A549 treated with GW870086 at 1 μM for 4 hours (cell line): Measurements from ENCODE around the gene SLC25A43. TPM values are rescaled to one million over a fixed set of nuclear protein-coding genes. Genes with fewer than 3 reads are reported as not detected.

Experiments
- total RNA-seq: library from RNA; stranded (reverse); fragments of 200-300 nt; extraction: Qiagen RNA extraction; gene quantifications from 5 replicates; pipeline ENCODE4 v1.2.3, GENCODE V29; 2022; ENCODE audit warnings: low read depth

Gene SLC25A43
- total RNA-seq = 26.8 to 35.7 TPM (median 31.4 TPM) in 5 replicates

DNA sequence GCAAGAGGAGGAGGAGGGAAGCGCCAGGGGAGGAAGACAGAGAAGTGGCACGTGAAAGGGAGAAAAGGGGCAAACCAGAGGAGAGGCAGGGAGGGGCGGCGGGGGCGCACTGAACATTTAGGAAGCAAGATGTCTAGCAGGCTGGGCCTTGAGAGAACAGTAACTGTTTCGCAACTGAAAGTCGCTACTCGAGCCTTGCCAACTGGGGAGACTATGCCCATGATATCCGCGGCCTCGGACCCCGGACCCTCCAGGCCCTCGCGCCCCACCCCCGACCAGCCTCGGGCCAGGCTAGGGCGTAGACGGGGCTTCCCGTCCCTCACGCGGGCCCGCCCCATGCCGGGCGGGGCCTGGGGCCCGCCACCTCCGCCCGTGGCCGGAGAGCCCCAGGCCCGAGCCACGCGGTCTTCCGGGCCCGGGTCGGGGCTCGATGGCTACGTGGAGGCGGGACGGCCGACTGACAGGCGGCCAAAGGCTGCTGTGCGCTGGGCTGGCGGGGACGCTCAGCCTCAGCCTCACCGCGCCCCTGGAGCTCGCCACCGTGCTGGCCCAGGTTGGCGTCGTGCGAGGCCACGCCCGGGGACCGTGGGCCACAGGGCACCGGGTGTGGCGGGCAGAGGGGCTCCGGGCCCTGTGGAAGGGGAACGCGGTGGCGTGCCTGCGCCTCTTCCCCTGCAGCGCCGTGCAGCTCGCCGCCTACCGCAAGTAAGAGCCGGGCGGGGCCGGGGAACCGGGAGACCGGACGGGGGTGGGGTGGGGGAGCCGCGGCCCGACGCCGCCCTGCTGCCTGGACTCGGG is at the start of gene SLC25A43:
Gene SLC25A43 (plus strand): TSS at position 363 of the 798 bp plus-strand sequence. CDS start 68 bp downstream, at position 431.

GRCh38 chrX:119467842-119468550 is 68.9 kb downstream of the SLC25A43 start, which contains the start of gene SLC25A5:
TSS of gene SLC25A5 (plus strand) at chrX:119468444. CDS start at chrX:119468516, 72 bp downstream.

Other genes with a start within 250 kb of the SLC25A43 start
- 135 to 164 TPM (median 150 TPM) in 5 replicates for gene PGRMC1, start 163.1 kb upstream of the SLC25A43 start, total RNA-seq
- gene SLC25A5, start 69.1 kb downstream of the SLC25A43 start, total RNA-seq = 725 to 800 TPM (median 790 TPM) in 5 replicates
- 31.3 to 39.4 TPM (median 32.4 TPM) in 5 replicates for gene STEEP1, start 166.1 kb downstream of the SLC25A43 start, total RNA-seq
- gene UBE2A, start 175.2 kb downstream of the SLC25A43 start, total RNA-seq = 140 to 152 TPM (median 142 TPM) in 5 replicates
- 17.2 to 18.9 TPM (median 18.1 TPM) in 5 replicates for gene NKRF, start 207.1 kb downstream of the SLC25A43 start, total RNA-seq